ENCODE data around the gene C1orf116. TPM values are rescaled to one million over a fixed set of nuclear protein-coding genes. Genes with fewer than 3 reads are reported as not detected.

C1orf116 gene
- total RNA-seq, 1 donor from 2014 or later, result 0.67 TPM

- no peaks in the 10 kb centered on the region for H3K9me3 Mint-ChIP-seq
- no peak for DNase-seq (ENCODE audit: low spot score in 2 of 2, unreplicated experiment in 2 of 2)
- H3K36me3 Mint-ChIP-seq, result no peaks in the 10 kb centered on the region
- peaks cover 5% of the 10 kb centered on the region for H3K27me3 Mint-ChIP-seq (ENCODE audit: low read depth)
- no peak overlapping the region for H3K4me3 Mint-ChIP-seq
- peak overlapping the region; percentile 98 for H3K27ac Mint-ChIP-seq
- H3K4me1 Mint-ChIP-seq, result peaks cover 30% of the 10 kb centered on the region
- no peak for TF ChIP-seq CTCF (IDR thresholded peaks at IDR 0.05; ENCODE audit: unreplicated experiment)
Measured at GRCh38 chr1:207025146-207025880, 7.2 kb downstream of the C1orf116 start.

GRCh38 chr1:207024202-207025145 lies 8.1 kb downstream of the C1orf116 start:
- H3K4me1 Mint-ChIP-seq, result peaks cover 30% of the 10 kb centered on the region
- peak overlapping the region; percentile 98 for H3K27ac Mint-ChIP-seq
- H3K4me3 Mint-ChIP-seq, result peak overlapping the region; percentile 33
- no peak for DNase-seq (ENCODE audit: low spot score in 2 of 2, unreplicated experiment in 2 of 2)
- no peaks in the 10 kb centered on the region for H3K27me3 Mint-ChIP-seq (ENCODE audit: low read depth)
- H3K9me3 Mint-ChIP-seq, result no peaks in the 10 kb centered on the region
- H3K36me3 Mint-ChIP-seq, result no peaks in the 10 kb centered on the region
- no peak for TF ChIP-seq CTCF (IDR thresholded peaks at IDR 0.05; ENCODE audit: unreplicated experiment)

GRCh38 chr1:207022996-207023679 lies 9.4 kb downstream of the C1orf116 start:
- TF ChIP-seq CTCF (IDR thresholded peaks at IDR 0.05; ENCODE audit: unreplicated experiment), result no peak
- no peak for DNase-seq (ENCODE audit: low spot score in 2 of 2, unreplicated experiment in 2 of 2)
- H3K9me3 Mint-ChIP-seq, result no peaks in the 10 kb centered on the region
- H3K4me1 Mint-ChIP-seq, result peaks cover 30% of the 10 kb centered on the region
- peak overlapping the region; percentile 19 for H3K27ac Mint-ChIP-seq
- no peaks in the 10 kb centered on the region for H3K36me3 Mint-ChIP-seq
- H3K27me3 Mint-ChIP-seq (ENCODE audit: low read depth), result peaks cover 7% of the 10 kb centered on the region
- H3K4me3 Mint-ChIP-seq, result no peak overlapping the region

GRCh38 chr1:207021876-207022596 lies 10.5 kb downstream of the C1orf116 start:
- no peaks in the 10 kb centered on the region for H3K9me3 Mint-ChIP-seq
- H3K4me3 Mint-ChIP-seq, result no peak overlapping the region
- no peak overlapping the region for H3K27ac Mint-ChIP-seq
- no peak for TF ChIP-seq CTCF (IDR thresholded peaks at IDR 0.05; ENCODE audit: unreplicated experiment)
- H3K27me3 Mint-ChIP-seq (ENCODE audit: low read depth), result peaks cover 10% of the 10 kb centered on the region
- no peaks in the 10 kb centered on the region for H3K36me3 Mint-ChIP-seq
- H3K4me1 Mint-ChIP-seq, result peaks cover 28% of the 10 kb centered on the region
- DNase-seq (ENCODE audit: low spot score in 2 of 2, unreplicated experiment in 2 of 2), result no peak

Data from mesothelial cell of epicardium (in vitro differentiated cells).